GM21825 (cell line): ENCODE data around the gene HSPA1A.
"Not testable (repeated sequence)": the region's sequence is repeated elsewhere in the genome, so short reads cannot be mapped to it uniquely, and the experiment has no call there.

Experiments used
- ATAC-seq: cut with Tn5 transposase; IDR thresholded peaks from one replicate; pipeline ENCODE4 v1.9.1; 2021; ENCODE audit warnings: mild to moderate bottlenecking, moderate library complexity; ENCODE audit not compliant: unreplicated experiment

Gene HSPA1A

DNA sequence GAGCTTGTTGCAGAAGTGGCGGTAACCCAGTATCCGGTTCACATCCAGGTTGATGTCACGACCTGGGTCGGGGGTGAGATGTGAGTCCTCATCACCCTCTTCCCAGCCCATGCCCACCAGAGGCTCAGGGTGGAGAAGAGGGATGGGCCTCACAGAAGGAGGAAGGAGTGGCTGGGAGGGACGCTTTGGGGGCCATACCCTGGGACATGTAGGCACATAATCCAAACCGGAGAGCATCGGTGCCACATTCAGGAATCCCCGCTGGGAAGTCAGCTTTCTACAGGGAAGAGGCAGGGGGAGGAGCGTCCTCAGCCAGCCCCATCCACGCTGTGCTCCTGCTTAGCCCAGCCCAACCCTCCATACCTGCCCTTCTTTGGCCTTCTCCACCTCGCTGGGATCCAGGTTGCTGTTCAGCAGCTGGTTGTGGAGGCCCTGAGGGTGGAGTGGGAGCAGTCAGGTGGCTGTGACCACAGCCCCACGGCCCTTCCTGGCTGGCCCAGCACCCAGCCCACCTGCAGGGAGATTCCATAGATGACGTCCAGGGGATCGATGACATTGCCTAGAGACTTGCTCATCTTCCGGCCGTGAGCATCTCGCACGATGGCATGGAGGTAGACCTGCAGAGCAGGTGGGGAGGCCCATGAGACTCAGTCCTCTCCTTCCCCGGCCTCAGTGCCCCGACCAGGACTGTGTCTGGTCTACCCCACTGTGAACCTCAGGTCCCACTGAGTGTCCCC lies 34.7 kb upstream of the HSPA1A start:
- no peak for ATAC-seq

- ATAC-seq = no peak
Observed at GRCh38 chr6:31781244-31782125, 33.9 kb upstream of the HSPA1A start.

DNA sequence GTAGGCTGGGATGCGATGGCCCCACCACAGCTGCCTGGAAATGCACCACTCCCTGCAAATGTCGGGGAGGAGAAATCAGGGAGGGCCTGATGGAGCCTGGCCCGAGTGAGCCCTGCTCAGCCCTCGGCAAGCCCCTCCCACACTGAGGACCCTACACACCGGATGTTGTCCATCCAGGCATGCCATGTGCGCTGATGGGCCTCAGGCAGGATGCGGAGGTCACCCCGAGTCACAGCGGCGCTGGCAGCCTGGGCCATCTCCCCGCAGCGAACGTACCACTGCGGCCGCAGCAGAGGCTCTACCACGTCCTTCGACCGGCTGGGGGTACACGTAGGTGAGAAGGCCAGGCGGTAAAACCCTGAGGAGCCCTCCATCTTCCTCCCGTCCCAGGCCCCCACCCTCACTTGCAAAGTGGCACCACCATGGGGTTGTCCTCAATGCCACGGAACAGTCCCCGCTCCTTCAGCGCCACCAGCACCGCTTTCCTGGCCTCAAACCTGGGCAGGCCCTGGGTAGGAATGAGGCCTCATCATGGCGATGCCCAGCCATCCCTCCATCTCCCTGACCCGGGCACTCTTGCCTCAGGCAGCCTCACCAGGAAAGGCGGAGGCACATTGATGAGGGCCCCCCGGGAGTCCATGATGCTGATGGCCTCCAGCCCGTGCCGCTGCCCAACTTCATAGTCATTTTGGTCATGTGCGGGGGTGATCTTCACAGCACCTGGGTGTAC lies 33.1 kb upstream of the HSPA1A start:
- ATAC-seq = no peak

- ATAC-seq = no peak
Observed at GRCh38 chr6:31784098-31784925, 31.0 kb upstream of the HSPA1A start.

DNA sequence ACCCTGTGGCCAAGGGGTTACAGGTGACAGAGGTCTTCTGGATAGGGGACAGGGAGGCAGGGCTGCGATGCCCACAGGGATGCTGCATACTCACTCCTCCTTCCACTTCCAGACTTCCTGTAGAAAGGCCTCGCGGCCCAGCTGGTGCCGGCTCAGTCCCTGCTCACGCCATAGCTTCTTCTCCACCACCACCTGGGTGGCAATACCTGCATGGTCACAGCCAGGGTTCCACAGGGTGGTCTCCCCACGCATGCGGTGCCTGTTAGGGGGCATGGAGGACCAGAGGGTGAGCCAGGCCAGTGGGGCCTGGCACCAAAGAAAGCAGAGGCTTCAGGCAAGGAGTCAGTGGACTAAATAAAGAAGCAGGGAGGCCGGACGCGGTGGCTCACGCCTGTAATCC lies 29.9 kb upstream of the HSPA1A start:
- no peak for ATAC-seq

DNA sequence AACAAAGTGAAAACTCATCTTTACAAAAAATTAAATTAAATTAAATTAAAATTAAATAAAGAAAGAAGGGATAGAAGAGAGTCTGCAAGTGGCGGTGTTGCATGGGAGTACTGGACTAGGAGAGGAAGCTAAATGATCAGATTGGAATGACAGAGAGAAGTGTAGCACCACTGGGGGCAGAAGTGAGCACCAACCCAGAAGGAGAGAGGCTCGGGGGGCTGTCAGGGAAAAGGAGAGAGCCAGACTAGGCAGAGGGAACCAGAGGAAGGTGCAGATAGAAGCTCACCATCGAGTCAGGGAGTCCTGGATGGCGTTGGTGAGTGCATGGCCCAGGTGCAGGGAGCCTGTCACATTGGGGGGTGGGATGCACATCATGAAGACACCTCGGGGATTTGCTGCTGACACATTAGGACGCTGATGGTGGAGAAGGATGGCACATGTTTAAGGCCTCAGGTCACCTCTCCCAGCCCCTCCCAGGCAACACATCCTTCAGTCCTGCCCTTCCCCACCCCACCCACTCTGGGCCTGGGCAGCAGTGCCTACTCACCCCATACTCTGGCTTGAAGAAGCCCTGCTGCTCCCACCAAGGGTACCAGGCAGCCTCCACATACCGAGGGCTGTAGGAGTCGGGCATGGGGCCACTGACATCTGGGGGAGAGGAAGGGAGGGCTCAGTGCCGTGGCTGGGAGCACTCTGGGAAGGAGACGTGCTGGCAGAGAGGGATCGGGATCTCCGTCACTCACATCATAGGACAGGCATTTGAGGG lies 23.8 kb upstream of the HSPA1A start:
- ATAC-seq = no peak

GRCh38 chr6:31792090-31792374 lies 23.3 kb upstream of the HSPA1A start:
- ATAC-seq = no peak

- ATAC-seq = no peak
Observed at GRCh38 chr6:31792761-31793171, 22.6 kb upstream of the HSPA1A start.

DNA sequence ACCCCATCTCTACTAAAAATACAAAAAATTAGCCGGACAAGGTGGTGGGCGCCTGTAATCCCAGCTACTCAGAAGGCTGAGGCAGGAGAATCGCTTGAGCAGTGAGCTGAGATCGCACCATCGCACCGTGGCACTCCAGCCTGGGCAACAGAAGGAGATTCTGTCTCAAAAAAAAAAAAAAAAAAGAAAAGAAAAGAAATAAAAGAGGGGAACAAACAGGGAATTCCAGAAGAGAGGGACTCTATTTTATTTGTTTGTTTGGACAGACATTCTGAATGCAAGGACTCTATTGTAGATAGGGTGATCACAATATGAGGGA lies 21.5 kb upstream of the HSPA1A start:
- ATAC-seq = not testable (repeated sequence)

DNA sequence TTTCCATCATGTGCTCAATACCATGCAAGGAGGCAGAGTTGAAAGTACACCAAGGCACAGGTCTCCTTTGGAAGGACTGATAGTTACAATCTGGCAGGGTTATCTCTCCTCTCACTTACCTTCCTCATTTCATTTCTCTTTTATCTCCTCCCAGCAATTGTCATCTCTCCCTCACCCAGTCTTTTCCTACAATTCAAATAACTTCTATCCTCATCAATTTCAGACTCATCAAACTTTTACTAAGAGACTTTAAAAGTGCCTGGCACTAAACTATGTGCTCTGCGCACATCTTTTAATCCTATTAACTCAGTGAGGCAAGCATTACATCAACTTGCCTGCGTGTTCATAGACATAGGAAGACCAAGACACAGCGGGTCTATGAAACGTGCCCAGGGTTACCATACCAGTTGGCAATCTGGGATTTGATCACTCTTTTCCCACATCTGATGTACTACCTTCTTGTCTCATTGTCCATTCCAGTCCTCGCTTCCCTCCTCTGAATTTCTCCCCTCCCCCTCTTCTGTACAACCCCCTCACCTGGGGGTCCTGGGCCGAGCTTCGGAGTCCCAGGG lies 21.0 kb upstream of the HSPA1A start:
- ATAC-seq = no peak

- ATAC-seq = no peak
Observed at GRCh38 chr6:31794866-31795615, 20.3 kb upstream of the HSPA1A start.

GRCh38 chr6:31795616-31796298 lies 19.6 kb upstream of the HSPA1A start, which contains the start of gene VARS1:
VARS1 (minus strand) TSS chr6:31795752; CDS start chr6:31795217, 535 bp downstream.
- ATAC-seq = peak; percentile 78

DNA sequence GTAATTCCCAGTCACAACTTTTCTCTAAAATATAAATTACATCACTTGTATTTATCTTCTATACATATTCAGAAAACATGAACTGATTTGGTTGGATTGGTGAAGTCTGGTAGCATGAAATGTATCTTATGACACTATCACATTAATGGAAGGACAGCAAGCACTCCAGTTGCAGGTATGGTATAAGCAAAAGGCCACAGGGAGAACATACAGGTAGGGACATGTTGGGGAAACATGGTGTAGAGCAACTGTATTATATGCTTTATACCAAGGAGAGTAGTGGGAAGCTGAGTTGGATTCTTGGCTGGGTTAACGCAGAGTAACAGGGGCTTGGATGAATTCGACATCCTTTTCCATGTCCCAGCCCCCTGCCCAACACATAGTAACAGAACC lies 18.4 kb upstream of the HSPA1A start:
- ATAC-seq = no peak

DNA sequence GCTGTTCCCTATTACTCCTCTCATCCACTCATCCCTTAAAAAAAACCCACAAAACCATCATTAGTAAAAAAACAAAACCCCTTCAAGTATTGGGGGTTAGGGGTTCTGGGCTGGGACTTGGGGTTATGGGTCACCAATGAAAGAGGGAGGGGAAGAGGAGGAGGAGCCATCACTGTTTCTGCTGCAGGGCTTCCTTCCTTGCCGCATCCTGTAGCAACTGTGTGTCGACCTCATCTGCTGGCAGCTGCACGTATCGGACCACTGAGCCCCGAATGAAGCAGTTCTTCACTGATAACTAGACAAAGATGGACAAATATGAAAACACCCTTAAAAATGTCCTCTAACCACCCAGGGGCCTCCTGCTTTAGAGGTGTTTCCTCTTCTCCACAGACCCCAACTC lies 17.8 kb upstream of the HSPA1A start:
- ATAC-seq = no peak

- no peak for ATAC-seq
Observed at GRCh38 chr6:31799781-31800180, 15.6 kb upstream of the HSPA1A start.

- not testable (repeated sequence) for ATAC-seq
Observed at GRCh38 chr6:31801031-31801927, 14.1 kb upstream of the HSPA1A start.

DNA sequence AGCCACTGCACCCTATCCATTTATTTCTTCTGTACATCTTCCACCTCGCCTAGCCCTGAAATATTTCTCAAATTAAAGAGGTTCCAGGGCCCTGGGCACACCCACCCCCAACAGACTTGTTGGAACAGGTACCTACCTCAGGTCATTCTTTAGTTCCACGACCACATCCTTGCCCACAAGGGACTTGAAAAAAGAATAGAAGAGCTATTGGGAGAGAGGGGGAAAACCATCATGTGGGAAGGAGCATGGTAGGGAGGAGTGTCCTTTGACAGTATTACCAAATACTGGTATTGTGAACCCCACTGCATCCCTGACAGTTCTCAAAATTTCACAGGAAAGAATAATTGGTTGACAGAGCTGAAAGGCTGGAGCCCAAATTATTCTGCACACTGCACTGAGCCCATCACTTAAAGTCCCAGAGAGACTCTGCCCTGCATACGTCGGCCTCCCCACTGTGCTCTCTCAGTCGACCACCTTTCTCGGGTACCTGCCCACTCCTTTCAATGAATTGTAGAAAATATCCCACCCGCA lies 9.3 kb upstream of the HSPA1A start:
- peak; percentile 7 for ATAC-seq
